Cerebellar cortex (tissue), 1 donor: Measurements from ENCODE around the gene LRRC4C.

Experiments
- DNase-seq: peaks from one replicate; pipeline ENCODE4 v3.0.0-alpha.2; 2015; ENCODE audit warnings: low spot score

Gene LRRC4C

GRCh38 chr11:41459465-41460401 lies at the start of gene LRRC4C:
Gene LRRC4C (minus strand): TSS chr11:41459652.
- DNase-seq = peak; percentile 62

GRCh38 chr11:41508121-41508520 lies 48.7 kb upstream of the LRRC4C start:
- DNase-seq = no peak

DNA sequence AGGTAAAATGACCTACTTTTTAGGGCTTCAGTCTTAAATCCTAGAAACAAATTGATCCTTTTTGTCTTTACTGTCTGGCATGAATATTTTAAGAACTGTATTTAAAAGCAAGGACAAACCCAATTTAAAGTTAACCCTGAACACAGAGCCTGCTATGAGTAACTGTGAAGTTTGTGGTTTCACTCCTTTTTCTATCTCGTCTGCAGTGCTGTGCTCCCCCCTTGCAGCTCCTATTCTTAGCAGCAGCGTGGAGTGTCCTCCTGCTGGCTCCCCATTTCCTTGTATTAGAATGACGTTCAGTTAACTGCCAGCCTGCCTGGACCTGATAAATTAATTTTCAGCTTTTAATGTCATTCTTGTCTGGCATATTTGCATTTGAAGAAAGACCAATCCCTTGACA lies 40.0 kb upstream of the LRRC4C start:
- DNase-seq = no peak

DNA sequence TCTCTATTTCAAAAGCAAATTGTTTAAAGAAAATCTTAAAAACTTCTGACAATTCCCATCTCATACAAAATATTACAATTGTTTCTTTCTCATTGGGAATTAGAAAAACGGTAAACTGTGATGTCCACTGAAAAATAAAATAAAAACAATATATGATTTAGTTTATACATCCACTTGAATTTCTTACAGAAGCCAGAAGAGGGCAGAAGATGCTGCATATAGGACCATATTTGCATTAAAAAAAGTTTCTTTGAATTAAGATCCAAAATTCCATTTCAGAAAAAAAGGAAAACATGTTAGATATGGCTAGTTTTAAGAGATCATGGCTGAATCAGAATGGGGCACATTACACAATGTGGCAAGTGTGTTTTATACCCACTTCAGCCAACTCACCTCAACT lies 39.3 kb upstream of the LRRC4C start:
- DNase-seq = no peak

GRCh38 chr11:41497974-41498373 lies 38.5 kb upstream of the LRRC4C start:
- peak; percentile 8 for DNase-seq

DNA sequence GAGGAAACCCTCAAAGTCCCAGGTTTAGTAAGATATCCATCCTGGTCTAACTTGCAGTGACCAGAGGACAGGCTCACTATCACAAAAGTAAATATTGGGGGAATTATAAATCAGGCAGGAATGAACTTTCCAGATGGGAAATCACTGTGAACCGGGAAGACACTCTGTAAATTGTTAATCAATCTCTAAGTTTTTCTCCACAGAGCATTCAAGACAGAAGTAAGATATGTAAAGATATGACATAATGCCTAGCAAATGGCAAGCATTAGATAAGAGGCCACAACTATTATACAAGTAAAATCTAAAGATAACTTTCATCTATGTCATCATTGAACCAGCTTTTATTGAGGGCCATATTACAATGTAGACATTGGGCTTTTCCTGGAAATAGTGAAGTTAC lies 35.3 kb upstream of the LRRC4C start:
- DNase-seq = no peak

DNA sequence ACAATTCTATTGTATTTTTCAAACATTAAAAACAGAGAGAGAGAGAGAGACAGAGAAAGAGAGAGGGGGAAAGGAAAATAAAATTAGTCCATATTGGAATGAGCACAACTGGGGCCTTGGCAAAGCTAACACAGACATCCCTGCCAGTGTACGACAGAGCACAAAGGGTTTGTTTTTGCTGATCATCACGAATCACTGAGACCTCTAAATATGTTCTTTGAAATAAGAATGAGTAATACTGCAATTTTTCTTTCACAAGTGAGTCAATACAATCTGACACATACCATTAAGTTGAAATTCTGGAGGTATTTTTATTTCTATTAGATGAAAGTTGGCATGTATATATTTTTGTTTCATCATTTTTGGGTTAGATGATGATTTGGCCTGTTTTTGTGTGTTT lies 27.0 kb upstream of the LRRC4C start:
- DNase-seq = no peak

DNA sequence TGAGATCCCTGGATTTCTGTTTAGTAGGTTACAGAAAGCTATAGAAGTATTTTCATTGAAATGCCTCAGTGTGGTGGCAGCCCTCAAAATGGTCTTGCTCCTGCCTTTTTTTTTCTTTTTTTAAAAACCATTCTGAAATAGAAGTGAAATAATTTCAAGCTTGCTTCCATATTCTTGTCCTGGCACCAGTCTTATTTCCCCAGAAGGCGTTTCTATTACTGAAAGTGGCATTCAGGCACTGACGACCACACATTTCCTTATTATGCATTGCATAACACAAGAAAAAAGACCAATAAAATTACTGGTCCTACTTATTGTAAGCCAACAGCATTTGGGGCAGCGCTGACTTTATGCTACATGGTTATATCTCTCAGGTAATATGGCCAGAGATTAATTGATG lies 24.5 kb upstream of the LRRC4C start:
- no peak for DNase-seq

- no peak for DNase-seq
Measured at GRCh38 chr11:41479179-41479578, 19.7 kb upstream of the LRRC4C start.

- peak; percentile 59 for DNase-seq
Measured at GRCh38 chr11:41461057-41461681, 1.7 kb upstream of the LRRC4C start.

- DNase-seq = no peak
Measured at GRCh38 chr11:41458641-41459040, 811 bp downstream of the LRRC4C start.

DNA sequence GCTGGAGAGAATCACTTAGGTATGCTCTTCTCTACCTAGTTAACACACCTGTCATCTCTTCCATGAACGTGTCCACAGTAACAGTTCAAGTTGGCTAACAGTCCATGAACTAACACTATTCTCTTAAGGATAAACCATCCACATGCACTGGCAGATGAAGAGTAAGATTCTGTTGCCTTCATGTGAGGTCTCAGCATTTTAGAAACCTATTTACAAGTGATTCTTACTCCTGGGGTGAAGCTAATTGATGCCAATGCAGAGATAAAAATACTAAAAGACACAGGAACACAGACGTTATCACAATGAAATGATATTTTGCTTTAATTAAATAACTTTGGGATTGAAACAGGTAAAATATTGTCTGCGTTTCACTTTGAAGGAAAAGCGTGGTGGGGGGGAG lies 1.3 kb downstream of the LRRC4C start:
- peak; percentile 31 for DNase-seq

DNA sequence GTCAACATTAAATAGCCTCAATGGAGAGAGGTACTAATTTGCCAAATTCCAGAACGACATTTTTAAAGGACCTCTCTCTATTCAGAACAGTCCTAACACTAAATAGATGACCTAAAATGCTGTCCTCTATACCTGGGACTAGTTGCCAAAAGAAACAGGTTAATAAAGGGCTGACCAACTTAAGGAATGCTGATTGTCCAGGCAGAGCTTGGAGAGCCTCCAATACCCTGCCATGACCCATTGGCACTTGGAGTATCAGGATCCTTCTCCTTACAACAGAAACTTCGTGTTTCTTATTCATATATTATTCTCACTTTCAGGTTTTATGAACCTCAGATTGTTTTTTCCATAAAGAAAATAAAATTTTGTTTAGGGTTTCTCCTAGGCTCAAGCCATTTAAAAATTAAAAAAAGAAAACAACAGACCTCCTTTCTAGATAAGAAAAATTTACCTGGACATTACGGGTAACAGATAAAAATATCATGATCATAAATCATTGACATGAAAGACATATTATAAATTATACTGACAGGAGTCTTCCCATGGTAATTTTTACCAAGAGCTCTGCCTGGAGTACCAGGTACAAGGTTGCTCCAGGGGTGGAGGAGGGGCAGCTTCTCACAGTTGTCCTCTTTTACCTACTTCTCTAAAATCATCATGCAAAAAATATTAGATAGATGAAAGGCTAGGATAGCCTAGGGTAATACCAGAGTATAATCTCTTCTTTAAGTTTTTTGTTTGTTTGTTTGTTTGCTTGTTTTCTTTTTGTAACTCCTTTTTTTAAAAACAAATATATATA lies 2.0 kb downstream of the LRRC4C start:
- peak; percentile 25 for DNase-seq

GRCh38 chr11:41456269-41456668 lies 3.2 kb downstream of the LRRC4C start:
- no peak for DNase-seq

GRCh38 chr11:41451011-41451410 lies 8.4 kb downstream of the LRRC4C start:
- no peak for DNase-seq

DNA sequence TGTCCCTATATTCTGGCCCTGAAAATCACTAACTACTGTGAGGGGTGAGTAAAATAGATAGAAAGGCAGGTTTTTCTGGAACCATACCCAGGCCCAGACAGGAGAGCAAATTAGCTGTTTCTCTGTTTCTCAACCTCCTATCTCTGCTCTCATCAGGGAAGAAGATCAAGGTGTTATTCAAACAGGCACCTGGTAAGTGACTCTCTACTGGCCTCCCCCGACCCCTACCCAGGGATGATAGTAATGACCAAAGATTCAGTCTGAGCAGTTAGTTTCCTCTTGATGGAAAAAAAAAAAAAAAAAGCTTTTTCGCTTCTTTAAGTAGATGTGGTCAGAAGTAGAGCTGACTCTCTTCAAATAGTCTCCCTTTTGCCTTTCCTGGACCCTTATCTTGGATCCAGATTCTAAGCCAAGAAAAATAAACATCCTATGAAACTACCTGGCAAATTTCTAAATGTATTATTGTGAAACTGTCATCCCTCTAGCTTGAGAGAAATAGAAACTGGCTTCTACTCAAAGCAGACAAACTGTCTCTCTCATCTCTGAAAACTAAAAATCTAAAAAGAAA lies 9.9 kb downstream of the LRRC4C start:
- DNase-seq = no peak

- DNase-seq = no peak
Measured at GRCh38 chr11:41446566-41446965, 12.9 kb downstream of the LRRC4C start.

DNA sequence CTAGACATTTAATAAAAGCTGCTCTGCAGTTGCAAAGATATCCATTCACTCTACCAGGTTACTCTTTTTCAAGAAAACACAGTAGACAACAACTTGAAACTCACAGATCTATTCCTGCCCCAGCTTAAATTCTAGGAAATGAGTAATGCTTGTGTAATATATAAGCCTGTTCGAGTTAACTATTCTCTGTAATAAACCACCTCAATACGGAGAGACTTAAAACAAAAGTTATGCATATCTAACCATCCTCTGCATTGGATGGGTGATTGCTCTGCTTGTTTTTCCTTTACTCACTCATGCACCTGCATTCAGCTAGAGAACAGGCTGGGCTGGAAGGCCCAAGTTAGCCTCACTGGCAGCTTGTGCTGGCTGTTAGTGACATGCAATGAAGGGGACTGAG lies 13.3 kb downstream of the LRRC4C start:
- DNase-seq = no peak

- no peak for DNase-seq
Measured at GRCh38 chr11:41437006-41437490, 22.4 kb downstream of the LRRC4C start.

DNA sequence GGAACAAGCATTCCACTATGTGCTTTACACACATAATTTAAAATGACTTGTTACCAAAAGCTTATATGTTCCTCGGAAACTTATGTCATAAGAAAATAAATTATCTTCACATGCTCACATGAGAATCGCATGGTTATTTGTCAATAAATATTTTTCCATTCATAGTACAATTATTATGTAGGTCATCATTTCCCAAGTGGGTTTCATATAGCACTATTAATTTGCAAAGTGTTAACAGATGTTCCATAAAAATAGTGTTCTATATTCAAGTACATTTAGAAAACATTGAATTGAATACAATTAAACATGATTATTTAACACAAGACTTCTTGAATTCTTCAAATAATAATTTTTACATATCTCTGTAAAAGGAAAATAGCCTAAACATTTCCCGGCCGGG lies 23.9 kb downstream of the LRRC4C start:
- no peak for DNase-seq

- no peak for DNase-seq
Measured at GRCh38 chr11:41431784-41432183, 27.7 kb downstream of the LRRC4C start.

- no peak for DNase-seq
Measured at GRCh38 chr11:41419901-41420300, 39.6 kb downstream of the LRRC4C start.
